ENCODE results near the gene TLL2. TPM values are rescaled to one million over a fixed set of nuclear protein-coding genes. Genes with fewer than 3 reads are reported as not detected.

The TLL2 gene
- total RNA-seq, 6 donors from 2014 or later = 0.06 to 0.20 TPM; not detected in 4

DNA sequence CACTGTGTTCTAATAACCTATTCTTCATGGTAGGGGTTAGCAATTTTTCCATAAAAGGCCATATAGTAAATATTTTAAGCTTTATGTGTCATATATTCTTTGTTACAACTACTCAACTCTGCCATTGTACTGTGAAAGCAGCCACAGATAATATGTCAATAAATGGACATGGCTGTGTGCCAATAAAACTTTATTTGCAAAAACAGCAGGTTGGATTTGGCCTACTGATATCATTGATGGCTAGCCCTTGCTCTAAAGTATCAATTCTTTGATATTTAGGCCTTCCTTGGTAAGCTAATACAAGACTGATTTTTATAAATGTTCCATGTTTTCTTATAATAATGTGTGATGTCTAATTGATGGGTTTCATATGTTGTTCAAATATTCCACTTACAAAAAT, 77.7 kb downstream of the TLL2 start:
- Histone ChIP-seq H3K4me3 (no peak overlapping the region), H3K9me3 (no peaks in the 10 kb centered on the region), H3K27me3 (no peaks in the 10 kb centered on the region), H3K36me3 (no peaks in the 10 kb centered on the region), H3K27ac (no peak overlapping the region), H3K4me1 (peaks cover 0 to 7% (median 3%) of the 10 kb centered on the region in 4 donors)
- ATAC-seq (ENCODE audit: low FRiP score in 2 of 2) (no peak), DNase-seq (no peak)
- no peak for TF ChIP-seq EP300 (IDR thresholded peaks at IDR 0.05)
- no peak for TF ChIP-seq POLR2AphosphoS5 (IDR thresholded peaks at IDR 0.05)
- no peak for TF ChIP-seq POLR2A (IDR thresholded peaks at IDR 0.05)
- no peak for TF ChIP-seq CTCF (IDR thresholded peaks at IDR 0.05)

- Histone ChIP-seq H3K27ac (no peak overlapping the region), H3K4me3 (no peak overlapping the region), H3K9me3 (no peaks in the 10 kb centered on the region), H3K4me1 (no peaks in the 10 kb centered on the region), H3K36me3 (no peaks in the 10 kb centered on the region), H3K27me3 (no peaks in the 10 kb centered on the region)
- ATAC-seq (ENCODE audit: low FRiP score in 2 of 2) = no peak
- TF ChIP-seq POLR2A (IDR thresholded peaks at IDR 0.05) = no peak
- no peak for TF ChIP-seq CTCF (IDR thresholded peaks at IDR 0.05)
- TF ChIP-seq POLR2AphosphoS5 (IDR thresholded peaks at IDR 0.05) = no peak
- 80 to 82% methylated on average over 15 of the region's 15 CpGs for WGBS, 2 donors
- no peak for DNase-seq
Measured at GRCh38 chr10:96431211-96431970, 82.3 kb downstream of the TLL2 start.

DNA sequence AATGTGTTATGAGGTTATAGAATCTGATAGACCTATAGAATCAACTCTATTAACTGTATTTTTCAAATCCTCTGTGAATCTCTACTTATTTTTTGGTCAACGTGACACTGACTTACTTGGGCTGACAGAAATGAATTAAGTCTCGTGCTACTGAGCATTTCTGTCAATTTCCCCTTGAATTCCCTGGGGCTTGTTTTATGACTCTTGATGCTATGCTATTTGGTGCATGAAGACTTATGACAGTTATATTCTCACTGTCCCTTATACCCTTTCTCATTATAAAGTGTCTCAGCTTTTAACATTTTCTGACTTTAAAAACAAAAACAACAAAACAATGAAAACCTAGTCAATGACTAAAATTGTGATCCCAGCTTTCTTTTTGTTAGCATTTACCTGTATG, 86.4 kb downstream of the TLL2 start:
- no peaks in the 10 kb centered on the region for H3K36me3 ChIP-seq
- H3K4me1 ChIP-seq = no peaks in the 10 kb centered on the region
- no peaks in the 10 kb centered on the region for H3K27me3 ChIP-seq
- TF ChIP-seq CTCF (IDR thresholded peaks at IDR 0.05) = no peak
- TF ChIP-seq POLR2A (IDR thresholded peaks at IDR 0.05) = no peak
- TF ChIP-seq EP300 (IDR thresholded peaks at IDR 0.05) = no peak
- TF ChIP-seq POLR2AphosphoS5 (IDR thresholded peaks at IDR 0.05) = no peak
- 83 to 84% methylated on average over 2 of the region's 2 CpGs for WGBS, 2 donors
- no peaks in the 10 kb centered on the region for H3K9me3 ChIP-seq
- H3K27ac ChIP-seq = no peak overlapping the region
- no peak for ATAC-seq (ENCODE audit: low FRiP score in 2 of 2)
- H3K4me3 ChIP-seq = no peak overlapping the region
- DNase-seq = no peak

- H3K4me1 ChIP-seq = no peaks in the 10 kb centered on the region
- no peaks in the 10 kb centered on the region for H3K36me3 ChIP-seq
- no peak overlapping the region for H3K27ac ChIP-seq
- ATAC-seq (ENCODE audit: low FRiP score in 2 of 2) (peak in 1 of 2 donors; percentile 53), DNase-seq (no peak)
- H3K4me3 ChIP-seq = no peak overlapping the region
- no peaks in the 10 kb centered on the region for H3K9me3 ChIP-seq
- H3K27me3 ChIP-seq = no peaks in the 10 kb centered on the region
- WGBS, 2 donors = 85 to 100% methylated on average over 2 to 9 of the region's 9 CpGs
- no peak for TF ChIP-seq CTCF (IDR thresholded peaks at IDR 0.05)
- TF ChIP-seq POLR2AphosphoS5 (IDR thresholded peaks at IDR 0.05) = no peak
Measured at GRCh38 chr10:96422525-96422924, 91.2 kb downstream of the TLL2 start.

GRCh38 chr10:96421995-96422394, 91.7 kb downstream of the TLL2 start:
- Histone ChIP-seq H3K4me3 (no peak overlapping the region), H3K27me3 (no peaks in the 10 kb centered on the region), H3K36me3 (no peaks in the 10 kb centered on the region), H3K9me3 (no peaks in the 10 kb centered on the region), H3K4me1 (no peaks in the 10 kb centered on the region), H3K27ac (no peak overlapping the region)
- TF ChIP-seq POLR2AphosphoS5 (IDR thresholded peaks at IDR 0.05) = no peak
- no peak for TF ChIP-seq CTCF (IDR thresholded peaks at IDR 0.05)
- TF ChIP-seq POLR2A (IDR thresholded peaks at IDR 0.05) = no peak
- no peak for TF ChIP-seq EP300 (IDR thresholded peaks at IDR 0.05)
- DNase-seq (no peak), ATAC-seq (ENCODE audit: low FRiP score in 2 of 2) (no peak)
- 29 to 36% methylated on average over 1 of the region's 1 CpG for WGBS, 2 donors

Data from upper lobe of left lung (tissue), 6 donors.